ENCODE results near the gene TMEM256.
"Not testable (repeated sequence)": the region's sequence is repeated elsewhere in the genome, so short reads cannot be mapped to it uniquely, and the experiment has no call there.

The TMEM256 gene

GRCh38 chr17:7384489-7385081 lies 19.3 kb downstream of the TMEM256 start:
- in situ Hi-C loops (cut with HindIII; ENCODE audit: low sequenced_read_pairs), result loop anchor here (5.0 kb wide), 2 partner anchors 48 to 93 kb away; partner anchors contain the start of gene ZBTB4

DNA sequence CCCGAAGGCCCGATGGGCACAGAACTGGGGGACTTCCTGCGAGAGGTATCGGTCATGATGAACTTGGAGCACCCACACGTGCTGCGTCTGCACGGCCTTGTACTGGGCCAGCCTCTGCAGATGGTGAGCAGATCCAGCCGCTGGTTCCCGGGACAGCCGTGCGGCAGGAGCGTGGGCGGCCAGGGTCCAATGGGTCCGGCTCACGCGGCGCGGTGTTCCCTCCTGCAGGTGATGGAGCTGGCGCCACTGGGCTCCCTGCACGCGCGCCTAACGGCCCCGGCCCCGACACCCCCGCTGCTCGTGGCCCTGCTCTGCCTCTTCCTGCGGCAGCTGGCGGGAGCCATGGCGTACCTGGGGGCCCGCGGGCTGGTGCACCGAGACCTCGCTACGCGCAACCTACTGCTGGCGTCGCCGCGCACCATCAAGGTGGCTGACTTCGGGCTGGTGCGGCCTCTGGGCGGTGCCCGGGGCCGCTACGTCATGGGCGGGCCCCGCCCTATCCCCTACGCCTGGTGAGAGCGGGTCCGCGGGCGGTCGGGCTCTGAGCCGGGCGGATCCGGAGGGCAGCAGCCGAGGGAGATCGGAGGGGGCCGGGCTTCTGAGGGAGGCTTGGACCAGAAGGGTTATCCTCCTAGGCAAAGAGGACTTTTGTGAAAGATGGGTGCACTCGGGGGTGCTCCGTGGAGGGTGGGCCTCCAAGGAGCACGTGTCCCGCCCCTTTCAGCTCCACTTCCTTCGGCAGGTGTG lies 20.0 kb downstream of the TMEM256 start:
- in situ Hi-C loops (cut with HindIII; ENCODE audit: low sequenced_read_pairs), result no loop called here

- in situ Hi-C loops (cut with HindIII; ENCODE audit: low sequenced_read_pairs), result no loop called here
Measured at GRCh38 chr17:7383371-7383741, 20.5 kb downstream of the TMEM256 start.

DNA sequence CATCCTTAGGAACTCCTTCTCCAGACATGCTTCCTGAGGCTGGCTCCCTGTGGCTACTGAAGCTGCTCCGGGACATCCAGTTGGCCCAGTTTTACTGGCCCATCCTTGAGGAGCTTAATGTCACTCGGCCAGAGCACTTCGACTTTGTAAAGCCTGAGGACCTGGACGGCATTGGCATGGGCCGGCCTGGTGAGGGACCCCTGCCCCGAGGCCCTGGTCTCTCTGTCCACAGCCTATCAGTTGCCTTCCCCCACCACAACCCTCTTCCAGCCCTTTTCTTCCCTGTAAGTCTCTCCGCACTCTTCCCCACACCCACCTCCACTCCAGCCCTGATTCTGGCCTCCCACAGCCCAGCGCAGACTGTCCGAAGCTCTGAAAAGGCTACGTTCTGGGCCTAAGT lies 21.0 kb downstream of the TMEM256 start:
- in situ Hi-C loops (cut with HindIII; ENCODE audit: low sequenced_read_pairs), result no loop called here

- in situ Hi-C loops (cut with HindIII; ENCODE audit: low sequenced_read_pairs), result no loop called here
Measured at GRCh38 chr17:7380855-7381683, 22.8 kb downstream of the TMEM256 start, which contains the start of gene TNK1. Gene TNK1 (plus strand): TSS chr17:7381089. CDS start chr17:7382927, 1,838 bp downstream.

- in situ Hi-C loops (cut with HindIII; ENCODE audit: low sequenced_read_pairs), result no loop called here
Measured at GRCh38 chr17:7380321-7380720, 23.6 kb downstream of the TMEM256 start.

DNA sequence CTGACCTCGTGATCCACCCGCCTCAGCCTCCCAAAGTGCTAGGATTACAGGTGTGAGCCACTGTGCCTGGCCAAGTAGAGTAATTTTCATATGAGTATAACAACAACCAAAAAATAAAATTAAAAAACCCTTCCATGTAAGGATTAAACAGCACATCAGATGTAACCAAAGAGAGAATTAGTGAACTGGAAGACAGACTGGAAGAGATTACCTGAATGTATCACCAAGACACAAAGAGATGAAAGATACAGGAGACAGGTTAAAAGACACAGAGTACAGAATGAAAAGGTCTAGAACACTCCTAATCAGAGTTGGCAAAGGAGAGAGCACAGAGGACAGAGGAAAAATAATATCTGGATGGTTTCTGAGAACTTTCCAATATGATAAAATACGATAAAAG lies 24.8 kb downstream of the TMEM256 start:
- in situ Hi-C loops (cut with HindIII; ENCODE audit: low sequenced_read_pairs), result no loop called here

DNA sequence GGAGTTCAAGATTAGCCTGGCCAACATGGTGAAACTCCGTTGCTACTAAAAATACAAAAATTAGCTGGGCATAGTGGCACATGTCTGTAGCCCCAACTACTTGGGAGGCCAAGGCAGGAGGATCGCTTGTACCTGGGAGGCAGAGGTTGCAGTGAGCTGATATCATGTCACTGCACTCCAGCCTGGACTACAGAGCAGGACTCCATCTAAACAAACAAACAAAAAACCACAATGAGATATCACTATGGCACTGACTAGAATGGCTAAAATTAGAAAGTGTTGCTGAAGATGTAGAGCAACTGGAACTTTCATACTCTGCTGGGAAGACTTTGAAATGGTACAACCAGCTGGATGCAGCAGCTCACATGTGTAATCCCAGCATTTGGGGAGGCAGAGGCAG lies 29.5 kb downstream of the TMEM256 start:
- in situ Hi-C loops (cut with HindIII; ENCODE audit: low sequenced_read_pairs), result no loop called here

GRCh38 chr17:7370853-7371252 lies 33.0 kb downstream of the TMEM256 start:
- in situ Hi-C loops (cut with HindIII; ENCODE audit: low sequenced_read_pairs), result no loop called here

DNA sequence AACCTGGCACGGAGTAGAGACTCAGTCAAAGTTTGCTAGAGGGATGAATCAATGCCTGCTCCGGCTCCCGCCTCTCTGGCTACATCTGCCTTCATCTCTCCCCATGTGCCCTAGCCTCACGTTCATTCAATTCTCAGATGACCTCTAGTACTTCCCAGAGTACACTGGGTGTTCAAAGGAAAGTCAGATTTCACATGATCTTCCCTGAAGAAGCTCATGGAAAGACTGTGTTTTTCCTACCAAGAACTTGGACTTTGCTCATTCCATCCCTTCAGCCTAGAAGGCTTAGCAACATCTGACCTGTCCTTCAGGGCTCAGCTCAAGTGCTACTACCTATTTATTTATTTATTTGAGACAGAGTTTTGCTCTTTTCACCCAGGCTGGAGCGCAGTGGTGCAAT lies 34.1 kb downstream of the TMEM256 start:
- in situ Hi-C loops (cut with HindIII; ENCODE audit: low sequenced_read_pairs), result no loop called here

DNA sequence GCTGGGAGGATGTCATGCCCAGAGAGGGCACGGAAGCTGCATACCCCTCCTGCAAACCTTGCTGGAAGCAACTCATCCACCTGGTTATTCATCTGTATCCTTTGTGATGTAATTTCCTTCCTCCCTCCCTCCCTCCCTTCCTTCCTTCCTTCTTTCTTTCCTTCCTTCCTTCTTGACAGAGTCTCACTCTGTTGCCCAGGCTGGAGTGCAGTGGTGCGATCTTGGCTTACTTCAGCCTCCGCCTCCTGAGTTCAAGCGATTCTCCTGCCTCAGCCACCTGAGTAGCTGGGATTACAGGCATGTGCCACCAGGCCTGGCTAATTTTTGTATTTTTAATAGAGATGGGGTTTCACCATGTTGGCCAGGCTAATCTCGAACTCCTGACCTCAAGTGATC lies 35.3 kb downstream of the TMEM256 start:
- in situ Hi-C loops (cut with HindIII; ENCODE audit: low sequenced_read_pairs), result not testable (repeated sequence)

DNA sequence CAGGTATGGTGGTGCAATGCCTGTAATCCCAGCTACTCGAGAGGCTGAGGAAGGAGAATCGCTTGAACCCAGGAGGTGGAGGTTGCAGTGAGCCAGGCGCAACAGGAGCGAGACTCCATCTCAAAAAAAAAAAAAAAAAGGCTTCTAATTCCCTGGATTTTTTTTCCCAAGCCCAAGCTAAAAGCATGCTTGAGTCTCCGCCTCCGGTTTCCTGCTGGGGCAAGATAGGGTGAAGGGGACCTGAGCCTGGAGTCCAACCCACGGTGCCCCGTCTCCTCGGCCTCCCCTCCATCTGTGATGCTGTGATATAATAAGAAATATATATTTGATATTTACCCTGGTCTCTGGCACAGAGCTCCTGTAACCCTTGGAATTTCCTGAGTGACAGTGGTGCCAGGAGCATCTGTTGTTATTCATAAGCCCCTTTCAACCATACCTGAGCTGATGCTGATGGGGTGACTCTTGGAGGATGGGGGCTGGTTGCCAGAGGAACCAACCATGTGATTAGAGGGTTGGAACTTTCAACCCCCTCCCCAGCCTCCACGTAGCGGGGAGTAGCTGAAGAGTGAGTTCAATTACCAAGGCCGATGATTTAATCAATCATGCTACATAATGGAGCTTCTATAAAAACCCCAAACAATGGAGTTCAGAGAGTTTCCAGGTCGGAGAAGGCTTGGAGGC lies 35.8 kb downstream of the TMEM256 start:
- in situ Hi-C loops (cut with HindIII; ENCODE audit: low sequenced_read_pairs), result no loop called here

GRCh38 chr17:7367083-7367482 lies 36.8 kb downstream of the TMEM256 start:
- in situ Hi-C loops (cut with HindIII; ENCODE audit: low sequenced_read_pairs), result no loop called here

GRCh38 chr17:7365963-7366362 lies 37.9 kb downstream of the TMEM256 start:
- in situ Hi-C loops (cut with HindIII; ENCODE audit: low sequenced_read_pairs), result not testable (repeated sequence)

GRCh38 chr17:7363311-7363710 lies 40.6 kb downstream of the TMEM256 start:
- in situ Hi-C loops (cut with HindIII; ENCODE audit: low sequenced_read_pairs), result no loop called here

- in situ Hi-C loops (cut with HindIII; ENCODE audit: low sequenced_read_pairs), result no loop called here
Measured at GRCh38 chr17:7361906-7362305, 42.0 kb downstream of the TMEM256 start.

GRCh38 chr17:7357381-7357780 lies 46.5 kb downstream of the TMEM256 start:
- in situ Hi-C loops (cut with HindIII; ENCODE audit: low sequenced_read_pairs), result no loop called here

DNA sequence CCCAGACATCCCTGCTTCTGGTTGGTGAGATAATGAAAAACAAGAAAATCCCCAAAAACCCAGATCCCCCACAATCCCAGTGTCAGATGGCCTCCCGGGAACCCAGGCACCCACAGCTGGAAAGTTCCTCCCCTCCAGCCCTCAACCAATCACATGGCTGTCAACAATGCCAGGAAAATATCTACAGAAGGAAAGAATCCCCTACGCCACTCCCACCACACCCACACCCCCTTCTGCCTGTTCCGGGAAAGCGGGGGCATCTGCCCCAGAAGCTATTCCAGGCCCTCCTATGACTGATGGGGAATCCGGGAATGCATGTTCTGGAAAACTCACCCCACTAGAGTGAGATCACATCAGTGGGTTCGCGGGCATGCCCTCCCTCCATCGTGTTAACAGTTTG lies 47.1 kb downstream of the TMEM256 start:
- in situ Hi-C loops (cut with HindIII; ENCODE audit: low sequenced_read_pairs), result no loop called here

DNA sequence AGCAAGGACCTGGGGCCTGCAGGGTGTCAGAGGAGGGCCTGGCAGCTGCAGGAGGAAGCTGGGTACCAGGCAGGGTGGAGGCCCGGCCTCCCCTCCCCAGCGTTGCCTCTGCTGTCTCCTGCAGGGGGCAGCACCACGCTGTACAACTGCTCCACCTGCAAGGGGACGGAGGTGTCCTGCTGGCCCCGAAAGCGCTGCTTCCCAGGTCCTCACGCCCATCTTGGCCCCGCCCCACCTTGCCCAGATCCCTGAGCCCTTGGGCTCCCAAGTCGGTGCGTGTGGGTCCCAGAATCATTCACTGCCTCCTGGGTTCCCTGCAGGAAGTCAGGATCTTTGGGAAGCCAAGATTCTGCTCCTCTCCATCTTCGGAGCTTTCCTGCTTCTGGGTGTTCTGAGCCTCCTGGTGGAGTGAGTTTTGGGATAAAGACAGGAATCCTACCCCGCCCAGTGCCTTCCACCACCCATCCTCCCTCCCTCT lies 47.8 kb downstream of the TMEM256 start:
- in situ Hi-C loops (cut with HindIII; ENCODE audit: low sequenced_read_pairs), result no loop called here

DNA sequence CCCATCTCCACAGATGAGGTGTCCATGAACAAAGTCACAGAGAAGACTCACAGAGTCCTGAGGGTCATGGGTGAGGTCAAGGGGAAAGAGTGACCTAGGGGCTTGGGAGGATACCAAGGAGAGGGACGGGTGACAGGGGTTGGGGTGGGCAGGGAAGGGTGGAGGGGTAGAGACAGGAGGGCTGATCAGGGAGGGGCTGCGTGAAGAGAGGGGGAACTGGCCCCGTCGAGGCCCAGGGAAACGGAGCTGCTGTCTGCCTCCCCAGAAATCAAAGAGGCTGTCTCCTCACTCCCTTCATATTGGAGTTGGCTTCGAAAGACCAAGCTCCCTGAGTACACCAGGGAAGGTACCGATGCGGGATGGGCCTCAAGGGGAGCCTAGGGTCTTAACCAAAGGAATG lies 48.3 kb downstream of the TMEM256 start:
- in situ Hi-C loops (cut with HindIII; ENCODE audit: low sequenced_read_pairs), result no loop called here

- in situ Hi-C loops (cut with HindIII; ENCODE audit: low sequenced_read_pairs), result no loop called here
Measured at GRCh38 chr17:7355053-7355452, 48.8 kb downstream of the TMEM256 start, which contains the start of gene TMEM95. Gene TMEM95 (plus strand): TSS chr17:7355156. CDS start chr17:7355205, 49 bp downstream.
